Activated CD4-positive, alpha-beta T cell treated with anti-CD3 and anti-CD28 coated beads for 48 hours (primary cell): Measurements from ENCODE around the gene CYRIA.

Experiments
- DNase-seq: peaks from one replicate; pipeline ENCODE4 v3.0.0-alpha.2; 2020

CYRIA gene

GRCh38 chr2:16649353-16650286 lies 16.0 kb downstream of the CYRIA start:
- DNase-seq: peak; percentile 22

DNA sequence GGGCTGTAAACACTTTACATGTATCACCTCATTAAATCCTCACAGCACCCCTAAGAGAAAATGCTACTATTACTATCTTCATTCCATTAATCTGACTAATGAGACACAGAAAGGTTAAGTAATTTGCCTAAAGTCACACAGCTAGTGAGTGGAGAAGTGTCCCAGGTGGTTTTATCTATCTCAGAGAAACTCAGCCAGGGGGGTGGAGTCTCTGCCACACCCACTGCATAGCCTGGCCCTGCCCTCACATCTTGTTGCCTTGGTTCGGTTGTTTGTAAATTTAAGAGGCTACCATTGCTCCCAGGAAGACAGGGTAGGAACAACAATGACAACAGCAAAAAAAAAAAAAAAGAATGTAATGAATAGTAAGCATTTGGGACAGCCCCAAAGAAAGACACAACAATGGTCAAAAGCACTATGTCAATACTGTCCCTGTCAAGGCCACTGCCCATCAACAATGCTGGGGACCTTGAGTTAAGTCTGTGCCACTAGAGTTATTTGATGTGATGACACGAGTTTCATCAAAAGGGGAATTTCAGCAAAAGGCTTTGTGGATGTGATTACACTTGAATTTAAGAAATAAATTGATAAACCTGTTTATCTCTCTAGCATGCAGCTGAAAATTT lies 17.5 kb downstream of the CYRIA start:
- DNase-seq: no peak

DNA sequence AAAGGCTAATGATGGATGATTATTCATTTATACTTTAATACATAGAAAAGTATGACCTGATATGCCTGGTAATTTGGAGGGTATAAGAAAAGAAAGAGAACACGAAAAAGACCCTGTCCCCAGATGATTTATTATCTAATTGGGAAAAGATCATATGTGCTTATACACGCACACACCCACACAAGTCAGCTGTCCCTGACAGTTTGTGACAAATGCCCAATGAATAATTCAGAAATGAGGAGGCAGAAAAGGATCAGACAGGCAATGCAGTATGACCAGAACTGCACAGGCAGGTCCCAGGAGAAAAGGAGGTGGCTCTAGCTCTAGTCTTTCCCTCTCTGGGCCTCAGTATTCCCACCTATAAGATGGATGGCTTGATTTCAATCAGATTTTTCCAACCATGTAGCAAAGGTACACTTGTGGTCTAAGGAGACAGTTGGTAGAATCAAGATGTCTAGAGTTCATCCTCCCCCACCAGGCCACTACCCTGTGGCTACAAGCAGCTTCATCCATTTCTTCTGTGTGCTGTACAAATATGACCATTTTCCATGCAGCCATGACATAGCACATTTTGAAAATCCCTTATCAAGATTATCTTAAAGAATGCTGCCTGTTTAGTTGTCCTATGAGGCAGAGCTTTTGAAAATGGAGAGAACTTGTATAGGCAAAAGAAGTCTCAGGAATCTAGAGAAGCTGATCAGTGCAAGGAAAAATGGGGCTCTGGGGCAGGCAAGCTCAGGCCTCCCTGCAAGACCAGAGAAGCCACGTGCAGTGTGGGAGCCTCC lies 19.7 kb downstream of the CYRIA start:
- DNase-seq: no peak

DNA sequence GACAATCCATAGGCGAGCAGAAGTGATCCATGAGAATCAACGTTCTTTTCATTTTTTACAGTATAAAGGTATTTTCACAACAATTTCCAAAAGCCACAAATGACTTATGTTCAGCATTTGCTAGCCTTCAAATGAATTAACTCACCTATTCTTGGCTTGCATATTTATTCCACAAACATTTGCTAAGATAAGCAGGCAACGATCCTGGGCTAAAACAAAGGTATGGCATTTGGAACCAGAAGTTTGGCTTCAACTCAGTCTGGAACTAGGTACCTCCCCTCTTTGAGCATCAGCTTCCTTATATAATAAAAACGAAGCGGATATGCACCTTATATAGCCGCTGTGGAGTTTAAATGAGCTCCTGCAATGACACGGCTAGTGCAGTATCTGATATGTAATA lies 20.5 kb downstream of the CYRIA start:
- DNase-seq: no peak

DNA sequence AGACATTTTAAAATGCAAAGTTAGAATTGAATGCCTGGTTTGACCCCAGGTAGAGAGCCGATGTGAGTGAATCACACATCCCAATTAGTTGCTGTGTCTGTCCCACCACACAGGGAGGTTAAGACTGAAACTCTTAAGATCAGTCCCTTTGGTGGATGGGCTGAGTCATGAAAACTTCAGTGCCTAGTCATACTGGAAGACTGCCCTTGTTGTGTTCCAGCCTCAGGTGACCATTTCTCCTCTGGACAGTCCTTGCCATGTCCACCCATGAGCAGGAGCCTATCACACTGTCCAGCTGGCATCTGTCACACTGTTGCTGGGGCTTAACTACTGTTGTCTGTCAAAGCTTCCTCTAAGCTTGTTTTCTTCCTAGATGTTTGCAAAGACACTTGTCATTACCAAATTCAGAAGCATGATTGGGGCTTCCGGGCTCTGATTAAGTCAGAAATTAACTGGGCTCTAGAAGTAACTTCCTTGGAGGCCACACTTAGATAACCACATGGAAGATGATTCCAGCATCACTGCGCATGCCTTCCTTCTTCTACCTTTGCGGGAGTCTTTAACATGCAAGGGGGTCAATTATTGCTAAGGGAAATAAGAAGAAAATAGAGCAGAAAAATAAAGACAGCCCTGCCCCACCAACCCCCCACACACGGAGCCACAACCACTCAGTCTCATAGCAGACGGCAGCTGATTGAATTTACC lies 21.3 kb downstream of the CYRIA start:
- DNase-seq: no peak

DNA sequence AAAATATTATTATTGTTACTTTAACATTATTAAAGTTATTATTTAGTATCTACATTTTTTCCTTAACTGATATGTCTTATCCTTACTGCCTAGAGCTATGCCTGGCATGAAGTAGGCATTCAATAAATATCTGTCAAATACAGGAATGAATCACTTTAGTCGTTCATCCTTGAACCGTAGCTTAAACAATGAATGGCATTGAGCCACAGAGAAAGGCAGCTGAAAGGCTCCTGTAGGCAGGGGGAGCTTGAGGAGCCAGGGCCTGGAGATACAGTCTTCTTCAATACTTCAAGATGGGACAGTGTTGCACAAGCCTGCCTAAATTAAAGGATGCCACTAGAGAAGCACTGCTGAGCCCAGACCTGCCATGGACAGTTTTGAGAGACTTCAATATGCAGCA lies 22.5 kb downstream of the CYRIA start:
- no peak for DNase-seq

- DNase-seq: no peak
Observed at GRCh38 chr2:16642088-16642487, 23.5 kb downstream of the CYRIA start.

- DNase-seq: no peak
Observed at GRCh38 chr2:16641509-16641908, 24.1 kb downstream of the CYRIA start.

- no peak for DNase-seq
Observed at GRCh38 chr2:16640867-16641266, 24.8 kb downstream of the CYRIA start.

- DNase-seq: no peak
Observed at GRCh38 chr2:16640001-16640700, 25.5 kb downstream of the CYRIA start.

DNA sequence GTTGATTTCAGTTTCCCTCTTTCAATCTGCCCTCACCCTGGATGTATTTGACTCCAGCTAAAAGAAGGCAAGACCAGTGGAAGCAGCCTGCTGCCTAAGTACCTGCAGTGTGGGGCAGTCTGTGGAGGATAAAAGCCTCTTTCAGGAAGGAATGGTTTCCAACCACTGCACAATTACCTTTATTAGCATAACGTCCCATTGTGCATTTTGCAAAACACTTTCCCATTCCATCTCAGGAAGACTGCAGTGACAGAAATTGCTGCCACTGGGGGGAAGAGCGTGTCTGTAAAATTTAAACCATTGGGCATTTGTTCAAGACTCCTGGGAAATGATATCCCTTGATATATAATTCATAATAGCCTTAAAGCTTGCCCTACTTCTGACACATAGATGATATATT lies 26.2 kb downstream of the CYRIA start:
- no peak for DNase-seq

GRCh38 chr2:16638946-16639345 lies 26.7 kb downstream of the CYRIA start:
- DNase-seq: no peak

GRCh38 chr2:16637304-16637703 lies 28.3 kb downstream of the CYRIA start:
- DNase-seq: no peak

DNA sequence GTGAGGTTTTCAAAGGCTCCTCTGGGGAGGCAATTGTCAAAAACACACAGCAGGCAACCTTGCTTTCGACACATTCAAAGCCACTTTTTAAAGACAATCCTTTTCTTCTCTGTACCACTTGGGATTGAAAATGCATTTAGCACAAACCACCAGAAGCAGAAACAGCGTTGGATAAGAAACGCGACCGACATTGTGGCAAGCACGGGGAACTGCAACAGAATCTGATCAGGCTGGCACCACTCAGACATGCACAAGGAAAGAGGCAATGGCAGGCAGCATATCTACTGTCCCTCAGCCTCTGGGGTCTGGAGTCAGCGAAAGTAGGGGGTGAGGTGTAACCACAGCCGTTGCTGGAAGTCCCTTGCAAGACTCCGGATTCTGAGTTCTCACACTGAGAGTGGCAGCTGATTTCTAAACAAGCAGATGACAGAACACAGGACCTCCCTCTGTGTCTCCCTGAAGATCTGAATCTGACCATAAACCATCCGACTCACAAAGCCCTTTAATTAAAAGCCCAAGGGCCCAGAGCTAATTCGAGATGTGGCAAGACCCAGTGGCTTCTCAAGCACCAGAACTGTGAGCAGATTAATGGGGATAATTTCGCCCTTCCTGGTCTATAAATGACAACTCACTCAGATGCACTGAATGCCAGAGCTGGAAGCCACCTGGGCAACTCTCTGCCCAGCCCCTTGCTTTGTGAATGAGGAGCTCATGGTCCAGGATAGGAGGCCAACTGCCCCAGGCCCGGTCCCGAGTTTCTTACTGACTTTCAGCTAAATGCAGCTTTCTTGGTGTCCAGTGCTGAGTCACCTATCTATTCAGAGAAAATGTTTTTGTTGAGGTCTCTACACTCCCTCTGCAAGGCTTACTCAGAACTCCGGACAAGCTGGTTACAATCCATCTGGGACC lies 29.6 kb downstream of the CYRIA start:
- no peak for DNase-seq

- no peak for DNase-seq
Observed at GRCh38 chr2:16633621-16634430, 31.8 kb downstream of the CYRIA start.

DNA sequence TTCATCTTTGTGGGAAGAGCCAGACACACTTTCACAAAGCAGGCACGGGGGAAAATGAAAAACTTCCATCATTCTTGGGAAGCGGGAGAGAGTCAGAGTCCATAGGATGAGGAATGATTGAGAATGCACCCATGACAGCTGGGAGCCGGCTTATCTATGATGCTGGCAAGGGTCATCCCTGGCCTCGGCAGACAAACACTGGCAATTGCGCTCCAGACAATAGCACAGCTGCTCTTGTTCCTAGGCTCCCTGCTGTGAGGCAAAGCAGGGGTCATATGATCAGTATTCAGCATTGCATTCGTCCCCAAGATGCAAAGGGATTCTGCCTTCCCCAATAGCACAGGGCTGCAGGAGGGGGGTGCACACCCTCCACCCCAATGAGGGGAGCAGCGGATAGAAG lies 33.0 kb downstream of the CYRIA start:
- DNase-seq: no peak

- no peak for DNase-seq
Observed at GRCh38 chr2:16630463-16630862, 35.2 kb downstream of the CYRIA start.

- no peak for DNase-seq
Observed at GRCh38 chr2:16629770-16630169, 35.9 kb downstream of the CYRIA start.

- no peak for DNase-seq
Observed at GRCh38 chr2:16629044-16629443, 36.6 kb downstream of the CYRIA start.

GRCh38 chr2:16628314-16628713 lies 37.3 kb downstream of the CYRIA start:
- DNase-seq: no peak
